T-helper 2 cell treated with Interferon-gamma antibody and Interleukin-4, amounts not matched to agents 100 ng/mL and 5 ng/mL, for 36 hours (primary cell): Measurements from ENCODE around the gene PTPN2. TPM values are rescaled to one million over a fixed set of nuclear protein-coding genes. Genes with fewer than 3 reads are reported as not detected.
"Not testable (repeated sequence)": the region's sequence is repeated elsewhere in the genome, so short reads cannot be mapped to it uniquely, and the experiment has no call there.

Experiments
- intact Hi-C: fragments of 100-400 bp; cut with micrococcal nuclease; formaldehyde crosslinking; loops from one replicate; pipeline ENCODE4 v1.15.1; 2023
- total RNA-seq: library from RNA; stranded (reverse); gene quantifications from 2 replicates; pipeline ENCODE4 v1.2.3, GENCODE V29; 2022

Gene PTPN2
- total RNA-seq, 1 donor from 2014 or later, result 53.2 TPM

- intact Hi-C loops, result loop anchor here (5.0 kb wide), 1 partner anchor 52 kb away; the partner anchor contains the start of gene SEH1L
These were observed 11.6 kb upstream of the PTPN2 start for GRCh38 chr18:12895626-12896025.

GRCh38 chr18:12895014-12895413 lies 11.0 kb upstream of the PTPN2 start:
- intact Hi-C loops, result loop anchor here (5.0 kb wide), 1 partner anchor 52 kb away; the partner anchor contains the start of gene SEH1L

GRCh38 chr18:12891561-12891960 lies 7.5 kb upstream of the PTPN2 start:
- intact Hi-C loops, result loop anchor here (5.0 kb wide), 1 partner anchor 41 kb away; no protein-coding TSS in a partner anchor

GRCh38 chr18:12890964-12891363 lies 6.9 kb upstream of the PTPN2 start:
- intact Hi-C loops, result loop anchor here (5.0 kb wide), 1 partner anchor 41 kb away; no protein-coding TSS in a partner anchor

GRCh38 chr18:12886498-12887126 lies 2.6 kb upstream of the PTPN2 start:
- intact Hi-C loops, result no loop called here

GRCh38 chr18:12885500-12885899 lies 1.5 kb upstream of the PTPN2 start:
- intact Hi-C loops, result no loop called here

GRCh38 chr18:12884406-12885323 lies 628 bp upstream of the PTPN2 start:
- intact Hi-C loops, result loop anchor here (1.0 to 5.0 kb wide), 5 partner anchors 63 to 1032 kb away; partner anchors contain the start of genes AFG3L2, CEP192, CEP76 and CHMP1B

- intact Hi-C loops, result loop anchor here (1.0 to 5.0 kb wide), 5 partner anchors 25 to 1031 kb away; partner anchors contain the start of genes CHMP1B, FAM210A and RNMT
These were observed 709 bp downstream of the PTPN2 start for GRCh38 chr18:12883372-12883683.

GRCh38 chr18:12882453-12883371 lies 1.3 kb downstream of the PTPN2 start:
- intact Hi-C loops, result loop anchor here (1.0 to 5.0 kb wide), 5 partner anchors 24 to 1030 kb away; partner anchors contain the start of genes CHMP1B, FAM210A and RNMT

GRCh38 chr18:12880541-12880910 lies 3.5 kb downstream of the PTPN2 start:
- intact Hi-C loops, result loop anchor here (5.0 kb wide), 1 partner anchor 1028 kb away; the partner anchor contains the start of gene CHMP1B

GRCh38 chr18:12879840-12880540 lies 4.0 kb downstream of the PTPN2 start:
- intact Hi-C loops, result loop anchor here (5.0 kb wide), 1 partner anchor 1028 kb away; the partner anchor contains the start of gene CHMP1B

GRCh38 chr18:12874992-12875391 lies 9.0 kb downstream of the PTPN2 start:
- intact Hi-C loops, result not testable (repeated sequence)

GRCh38 chr18:12873961-12874567 lies 10.0 kb downstream of the PTPN2 start:
- intact Hi-C loops, result not testable (repeated sequence)

- intact Hi-C loops, result no loop called here
These were observed 11.6 kb downstream of the PTPN2 start for GRCh38 chr18:12872408-12872807.

- intact Hi-C loops, result no loop called here
These were observed 15.5 kb downstream of the PTPN2 start for GRCh38 chr18:12868576-12868975.

- intact Hi-C loops, result no loop called here
These were observed 16.5 kb downstream of the PTPN2 start for GRCh38 chr18:12867441-12868123.

- intact Hi-C loops, result no loop called here
These were observed 20.3 kb downstream of the PTPN2 start for GRCh38 chr18:12863687-12864216.

GRCh38 chr18:12862874-12863482 lies 21.1 kb downstream of the PTPN2 start:
- intact Hi-C loops, result no loop called here
